Osteoblast (primary cell): ENCODE results near the gene FAM149A. TPM values are rescaled to one million over a fixed set of nuclear protein-coding genes. Genes with fewer than 3 reads are reported as not detected.

Experiments
- DNase-seq: peaks from one replicate; pipeline ENCODE4 v3.0.0; 2011; ENCODE audit warnings: low spot score, mixed read lengths; ENCODE audit not compliant: insufficient read length; ENCODE audit errors: missing footprints
- H2AFZ ChIP-seq: 2 replicates; pipeline ENCODE4 v1.6.0; 2011; ENCODE audit warnings: mild to moderate bottlenecking, low read length
- H3K27ac ChIP-seq: 2 replicates; pipeline ENCODE4 v1.5.1; 2011; ENCODE audit warnings: mild to moderate bottlenecking, low read depth, low read length, moderate library complexity
- H3K27me3 ChIP-seq: 2 replicates; pipeline ENCODE4 v1.6.0; 2012; ENCODE audit warnings: mild to moderate bottlenecking, control low read depth, inconsistent platforms, low read length, moderate library complexity; ENCODE audit not compliant: insufficient read depth
- H3K36me3 ChIP-seq: 2 replicates; pipeline ENCODE4 v1.5.1; 2011; ENCODE audit warnings: mild to moderate bottlenecking, low read length, control low read depth, moderate library complexity; ENCODE audit not compliant: insufficient read depth
- H3K4me1 ChIP-seq: 2 replicates; pipeline ENCODE4 v1.5.1; 2011; ENCODE audit warnings: mild to moderate bottlenecking, low read length, control low read depth, moderate library complexity; ENCODE audit not compliant: insufficient read depth
- H3K4me2 ChIP-seq: 2 replicates; pipeline ENCODE4 v1.6.0; 2011; ENCODE audit warnings: mild to moderate bottlenecking, low read length; ENCODE audit not compliant: insufficient read depth
- H3K4me3 ChIP-seq: fragments of 200-600 bp; sonication (generic); 3 replicates; pipeline ENCODE4 v1.5.1; 2012; ENCODE audit warnings: mild to moderate bottlenecking, low read length, inconsistent platforms; ENCODE audit not compliant: insufficient read depth
- H3K79me2 ChIP-seq: 2 replicates; pipeline ENCODE4 v1.6.0; 2012; ENCODE audit warnings: mild to moderate bottlenecking, low read length, control low read depth, inconsistent platforms; ENCODE audit not compliant: insufficient read depth
- H3K9me3 ChIP-seq: 2 replicates; pipeline ENCODE4 v1.5.1; 2011; ENCODE audit warnings: low read depth, low read length, control low read depth
- H4K20me1 ChIP-seq: 2 replicates; pipeline ENCODE4 v1.6.0; 2012; ENCODE audit warnings: mild to moderate bottlenecking, low read length, control low read depth; ENCODE audit not compliant: insufficient read depth
- CTCF ChIP-seq: IDR thresholded peaks from 2 replicates; pipeline ENCODE4 v1.5.1; 2011; ENCODE audit warnings: mild to moderate bottlenecking, low read depth, low read length, moderate library complexity; ENCODE audit errors: extremely low read depth
- total RNA-seq: library from RNA; depleted of rRNA; stranded (reverse); fragments of >200 nt; gene quantifications from 2 replicates; pipeline ENCODE4 v1.2.3, GENCODE V29; 2012

The FAM149A gene
- total RNA-seq, 1 donor: 3.3 TPM

- Histone ChIP-seq H3K4me2 (no peak overlapping the region), H4K20me1 (no peaks in the 10 kb centered on the region), H3K27me3 (no peaks in the 10 kb centered on the region), H3K27ac (no peak overlapping the region), H3K4me1 (no peaks in the 10 kb centered on the region), H3K9me3 (no peaks in the 10 kb centered on the region), H3K36me3 (peaks cover 2% of the 10 kb centered on the region), H3K79me2 (no peaks in the 10 kb centered on the region), H3K4me3 (no peak overlapping the region), H2AFZ (no peak overlapping the region)
- no peak for TF ChIP-seq CTCF
- DNase-seq: no peak
Measured at GRCh38 chr4:186201010-186201409, 96.5 kb downstream of the FAM149A start.

GRCh38 chr4:186201535-186202230 is 97.2 kb downstream of the FAM149A start:
- Histone ChIP-seq H3K4me1 (no peaks in the 10 kb centered on the region), H4K20me1 (no peaks in the 10 kb centered on the region), H3K36me3 (no peaks in the 10 kb centered on the region), H2AFZ (no peak overlapping the region), H3K9me3 (no peaks in the 10 kb centered on the region), H3K4me3 (no peak overlapping the region), H3K4me2 (no peak overlapping the region), H3K27ac (no peak overlapping the region), H3K79me2 (no peaks in the 10 kb centered on the region), H3K27me3 (no peaks in the 10 kb centered on the region)
- TF ChIP-seq CTCF: peak; percentile 60
- peak; percentile 83 for DNase-seq

- no peaks in the 10 kb centered on the region for H4K20me1 ChIP-seq
- no peak overlapping the region for H3K4me3 ChIP-seq
- no peak overlapping the region for H3K4me2 ChIP-seq
- H2AFZ ChIP-seq: no peak overlapping the region
- TF ChIP-seq CTCF: no peak
- DNase-seq: no peak
- no peaks in the 10 kb centered on the region for H3K9me3 ChIP-seq
- no peak overlapping the region for H3K27ac ChIP-seq
- no peaks in the 10 kb centered on the region for H3K4me1 ChIP-seq
- H3K36me3 ChIP-seq: no peaks in the 10 kb centered on the region
- H3K27me3 ChIP-seq: no peaks in the 10 kb centered on the region
- no peaks in the 10 kb centered on the region for H3K79me2 ChIP-seq
Measured at GRCh38 chr4:186202490-186203140, 98.1 kb downstream of the FAM149A start.

GRCh38 chr4:186203406-186203805 is 98.9 kb downstream of the FAM149A start:
- Histone ChIP-seq H3K36me3 (no peaks in the 10 kb centered on the region), H2AFZ (no peak overlapping the region), H3K9me3 (no peaks in the 10 kb centered on the region), H3K27me3 (no peaks in the 10 kb centered on the region), H3K4me2 (peak overlapping the region; percentile 40), H3K79me2 (no peaks in the 10 kb centered on the region), H4K20me1 (no peaks in the 10 kb centered on the region), H3K4me3 (no peak overlapping the region), H3K4me1 (no peaks in the 10 kb centered on the region), H3K27ac (peak overlapping the region; percentile 21)
- peak; percentile 1 for DNase-seq
- TF ChIP-seq CTCF: no peak
